Upper lobe of right lung (tissue), 1 donor: Measurements from ENCODE around the gene FAM124B. TPM values are rescaled to one million over a fixed set of nuclear protein-coding genes. Genes with fewer than 3 reads are reported as not detected.

Source experiments
- ATAC-seq: fragments of 200-7000 bp; cut with Tn5 transposase; one replicate; pipeline ENCODE4 v1.9.1; 2020; ENCODE audit warnings: mild to moderate bottlenecking, moderate library complexity
- DNase-seq: peaks from one replicate; pipeline ENCODE4 v3.0.0-alpha.2; 2020
- H3K27ac ChIP-seq: fragments of 200-600 bp; one replicate; pipeline ENCODE4 v1.8.0; 2022
- H3K27me3 ChIP-seq: fragments of 200-600 bp; one replicate; pipeline ENCODE4 v1.8.0; 2022; ENCODE audit warnings: mild to moderate bottlenecking
- H3K36me3 ChIP-seq: fragments of 200-600 bp; one replicate; pipeline ENCODE4 v1.8.0; 2022
- H3K4me1 ChIP-seq: fragments of 200-600 bp; one replicate; pipeline ENCODE4 v1.8.0; 2022
- H3K4me3 ChIP-seq: fragments of 200-600 bp; one replicate; pipeline ENCODE4 v1.8.0; 2022; ENCODE audit warnings: mild to moderate bottlenecking
- H3K9me3 ChIP-seq: fragments of 200-600 bp; one replicate; pipeline ENCODE4 v1.8.0; 2022
- CTCF ChIP-seq: fragments of 200-600 bp; IDR thresholded peaks from one replicate; pipeline ENCODE4 v1.8.0; 2022; ENCODE audit warnings: antibody characterized with exemption
- intact Hi-C: fragments of 100-400 bp; cut with DNase I; formaldehyde crosslinking; loops from one replicate; pipeline ENCODE4 v1.11.0; 2022
- total RNA-seq: library from RNA; stranded (reverse); fragmentation: NEBNext Ultra II Directional; extraction: Animal tissue kit (Norgen Biotek cat#: 25700); gene quantifications from one replicate; pipeline ENCODE4 v1.2.1, GENCODE V29; 2021
- donor health status: DM: no; HTN: yes; CAD: no; lungs with severe emphysema.

Gene FAM124B
- total RNA-seq, 1 donor from 2014 or later, result 4.4 TPM

GRCh38 chr2:224357098-224357901, 44.6 kb downstream of the FAM124B start:
- peak; percentile 81 for TF ChIP-seq CTCF
- Histone ChIP-seq H3K27me3 (no peaks in the 10 kb centered on the region), H3K9me3 (no peaks in the 10 kb centered on the region), H3K36me3 (no peaks in the 10 kb centered on the region), H3K4me1 (no peaks in the 10 kb centered on the region), H3K27ac (no peak overlapping the region), H3K4me3 (no peak overlapping the region)
- ATAC-seq (peak; percentile 90), DNase-seq (no peak)
- intact Hi-C loops, result no loop called here

GRCh38 chr2:224354632-224355211, 47.2 kb downstream of the FAM124B start:
- DNase-seq (no peak), ATAC-seq (no peak)
- no peaks in the 10 kb centered on the region for H3K27me3 ChIP-seq
- no peaks in the 10 kb centered on the region for H3K9me3 ChIP-seq
- TF ChIP-seq CTCF, result no peak
- no peak overlapping the region for H3K4me3 ChIP-seq
- no peaks in the 10 kb centered on the region for H3K36me3 ChIP-seq
- H3K4me1 ChIP-seq, result no peaks in the 10 kb centered on the region
- H3K27ac ChIP-seq, result no peak overlapping the region
- intact Hi-C loops, result no loop called here

GRCh38 chr2:224350703-224351102, 51.2 kb downstream of the FAM124B start:
- Histone ChIP-seq H3K9me3 (no peaks in the 10 kb centered on the region), H3K27ac (no peak overlapping the region), H3K4me1 (no peaks in the 10 kb centered on the region), H3K36me3 (no peaks in the 10 kb centered on the region), H3K27me3 (no peaks in the 10 kb centered on the region), H3K4me3 (no peak overlapping the region)
- DNase-seq (no peak), ATAC-seq (no peak)
- intact Hi-C loops, result no loop called here
- no peak for TF ChIP-seq CTCF

- Histone ChIP-seq H3K9me3 (no peaks in the 10 kb centered on the region), H3K27ac (no peak overlapping the region), H3K36me3 (no peaks in the 10 kb centered on the region), H3K4me3 (no peak overlapping the region), H3K27me3 (no peaks in the 10 kb centered on the region), H3K4me1 (no peaks in the 10 kb centered on the region)
- no peak for DNase-seq
- no peak for TF ChIP-seq CTCF
- no peak for ATAC-seq
- intact Hi-C loops, result no loop called here
Observed at GRCh38 chr2:224349396-224349795, 52.5 kb downstream of the FAM124B start.

- no peaks in the 10 kb centered on the region for H3K27me3 ChIP-seq
- ATAC-seq, result no peak
- no peak overlapping the region for H3K4me3 ChIP-seq
- intact Hi-C loops, result no loop called here
- no peaks in the 10 kb centered on the region for H3K9me3 ChIP-seq
- TF ChIP-seq CTCF, result no peak
- no peak overlapping the region for H3K27ac ChIP-seq
- no peaks in the 10 kb centered on the region for H3K4me1 ChIP-seq
- DNase-seq, result no peak
- H3K36me3 ChIP-seq, result no peaks in the 10 kb centered on the region
Observed at GRCh38 chr2:224347176-224348051, 54.5 kb downstream of the FAM124B start.
